NCI-H1092 (cell line): ENCODE results near the gene FRMD1.

ENCODE experiments used
- DNase-seq: peaks from one replicate; lab custom pipeline; 2025; lab: John Stamatoyannopoulos, UW

Gene FRMD1

GRCh38 chr6:168026925-168027324 lies 52.1 kb downstream of the FRMD1 start:
- no peak for DNase-seq

- DNase-seq: no peak
These were observed 52.9 kb downstream of the FRMD1 start for GRCh38 chr6:168025831-168026710.

GRCh38 chr6:168024951-168025510 lies 54.0 kb downstream of the FRMD1 start:
- no peak for DNase-seq

- DNase-seq: no peak
These were observed 56.3 kb downstream of the FRMD1 start for GRCh38 chr6:168022488-168023321.

DNA sequence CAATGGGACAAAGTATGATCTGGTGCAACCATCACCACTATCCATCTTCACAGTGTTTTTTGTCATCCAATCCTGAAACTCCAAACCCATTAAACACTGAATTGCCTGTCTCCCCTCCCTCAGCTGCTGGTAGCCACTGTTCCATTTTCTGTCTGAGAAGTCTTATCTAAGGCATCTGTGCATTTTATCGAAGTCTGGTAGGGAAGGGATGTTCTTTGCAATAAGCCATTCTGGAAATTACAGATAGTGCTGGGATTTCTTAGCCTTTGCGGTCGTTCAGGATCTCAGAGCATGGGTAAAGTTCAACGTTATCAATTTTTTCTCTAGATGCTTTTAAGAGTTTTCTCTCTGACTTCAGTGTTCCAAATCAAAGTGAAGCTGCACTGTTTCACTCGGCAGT lies 57.4 kb downstream of the FRMD1 start:
- DNase-seq: no peak

DNA sequence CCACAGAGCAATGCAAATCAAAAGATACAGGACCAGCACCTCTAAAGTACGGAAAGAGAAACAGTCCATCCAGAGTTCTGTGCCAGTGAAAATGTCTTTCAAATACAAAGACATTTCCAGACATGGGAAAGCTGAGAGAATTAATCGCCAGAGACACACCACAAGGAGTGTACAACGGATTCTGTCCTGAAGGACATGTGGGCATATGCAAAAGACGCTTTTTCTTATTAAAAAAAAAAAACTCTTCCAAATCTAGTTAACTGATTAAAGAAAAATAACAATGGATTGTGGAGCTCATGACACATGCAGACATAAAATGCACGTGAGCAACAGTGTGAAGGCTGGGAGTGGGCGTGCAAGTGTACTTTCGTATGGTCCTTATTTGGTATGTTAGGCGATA lies 58.8 kb downstream of the FRMD1 start:
- DNase-seq: no peak

DNA sequence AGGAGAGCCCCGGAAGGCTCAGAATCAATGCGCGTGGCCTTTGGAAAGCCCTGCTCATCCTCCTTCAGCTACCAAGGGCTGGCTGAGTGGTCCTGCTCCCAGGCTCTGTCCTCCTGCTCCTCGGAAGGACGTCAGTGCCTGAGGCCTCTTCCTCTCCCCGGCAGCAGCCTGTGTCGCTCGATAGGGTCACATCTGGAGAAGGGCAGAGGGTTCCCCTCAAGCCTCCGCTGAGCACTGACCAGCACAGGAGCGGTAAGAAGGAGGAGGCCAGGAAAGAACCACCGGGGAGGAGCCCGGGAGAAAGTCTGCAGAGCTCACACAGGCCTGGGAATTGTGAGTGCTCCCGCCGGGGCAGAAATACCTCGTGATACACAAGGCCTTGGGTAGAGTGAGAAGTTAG lies 60.3 kb downstream of the FRMD1 start:
- no peak for DNase-seq

GRCh38 chr6:168017629-168018028 lies 61.4 kb downstream of the FRMD1 start:
- DNase-seq: no peak

DNA sequence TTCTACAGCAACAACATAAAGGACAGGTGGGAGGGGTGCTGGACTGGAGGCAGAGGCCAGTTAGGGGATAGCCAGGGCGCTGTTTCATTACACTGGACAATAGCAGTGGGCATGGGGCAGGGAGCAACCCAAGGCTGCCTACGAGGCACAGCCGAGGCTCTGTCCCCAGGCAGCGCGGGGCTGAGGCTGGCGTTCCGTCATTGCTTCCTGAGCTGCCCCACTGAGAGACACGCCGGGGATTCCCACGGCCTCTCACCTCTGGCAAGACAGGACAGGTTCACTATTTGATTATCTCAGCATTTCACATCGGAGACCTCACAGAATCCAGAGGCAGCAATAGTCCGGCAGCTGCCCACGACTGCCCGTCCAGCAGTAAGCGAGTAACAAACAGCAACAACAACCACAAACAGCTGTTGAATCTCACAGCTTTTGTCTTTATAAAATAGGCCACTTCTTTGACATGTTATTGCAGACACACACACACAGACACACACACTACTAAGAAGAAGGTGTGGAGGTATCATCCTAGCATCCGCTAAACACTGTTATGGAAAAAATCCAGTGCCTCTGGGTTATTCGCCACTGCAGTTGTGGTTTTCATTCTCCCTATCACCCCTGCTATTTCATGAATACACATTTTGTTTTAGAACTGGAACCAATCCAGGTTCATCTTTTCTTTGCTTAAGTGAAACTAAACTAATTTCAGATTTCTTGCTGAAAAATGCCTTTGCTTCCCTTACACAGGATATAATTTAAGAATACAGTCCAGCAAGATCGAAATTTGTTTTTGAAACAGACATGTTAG lies 62.1 kb downstream of the FRMD1 start:
- no peak for DNase-seq

- DNase-seq: no peak
These were observed 62.8 kb downstream of the FRMD1 start for GRCh38 chr6:168016176-168016620.

GRCh38 chr6:168015482-168016175 lies 63.4 kb downstream of the FRMD1 start:
- no peak for DNase-seq

DNA sequence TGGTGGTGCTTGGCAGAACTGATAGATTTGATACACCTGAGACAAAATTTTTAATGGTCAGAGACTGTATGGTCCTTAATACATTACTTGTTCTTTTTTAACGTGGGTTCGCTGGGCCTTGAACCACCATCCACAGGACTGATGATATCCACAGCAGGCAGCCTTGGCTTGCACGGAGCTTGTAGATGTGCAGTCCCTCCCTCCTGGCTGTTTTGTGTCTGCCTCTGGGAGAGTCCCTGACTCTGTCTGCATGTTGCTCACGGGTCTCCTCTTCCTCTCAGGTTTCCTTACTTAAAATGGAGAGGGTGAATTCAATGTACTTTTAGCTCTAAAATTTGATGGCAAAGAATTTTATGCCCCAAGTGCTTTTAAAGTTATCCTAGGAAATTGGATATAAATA lies 64.0 kb downstream of the FRMD1 start:
- DNase-seq: no peak

DNA sequence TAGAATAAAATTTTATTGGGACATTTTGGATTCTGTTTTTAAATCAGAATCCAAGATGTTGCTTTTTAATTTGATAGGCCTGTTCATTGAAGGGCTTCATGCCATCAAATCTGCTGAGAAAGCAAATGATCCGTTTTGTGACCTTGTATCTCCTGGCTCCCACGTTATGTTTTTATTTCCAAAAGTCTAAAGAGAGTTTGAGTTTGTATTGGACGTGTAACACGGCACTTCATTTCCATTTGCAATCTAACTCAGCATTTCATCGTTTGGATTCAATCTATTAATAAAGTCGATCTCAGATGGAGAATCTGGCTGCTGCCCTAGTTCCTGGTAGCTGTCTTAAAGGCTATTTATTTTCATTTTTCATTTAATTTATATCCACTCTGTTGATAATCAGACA lies 64.6 kb downstream of the FRMD1 start:
- DNase-seq: no peak

DNA sequence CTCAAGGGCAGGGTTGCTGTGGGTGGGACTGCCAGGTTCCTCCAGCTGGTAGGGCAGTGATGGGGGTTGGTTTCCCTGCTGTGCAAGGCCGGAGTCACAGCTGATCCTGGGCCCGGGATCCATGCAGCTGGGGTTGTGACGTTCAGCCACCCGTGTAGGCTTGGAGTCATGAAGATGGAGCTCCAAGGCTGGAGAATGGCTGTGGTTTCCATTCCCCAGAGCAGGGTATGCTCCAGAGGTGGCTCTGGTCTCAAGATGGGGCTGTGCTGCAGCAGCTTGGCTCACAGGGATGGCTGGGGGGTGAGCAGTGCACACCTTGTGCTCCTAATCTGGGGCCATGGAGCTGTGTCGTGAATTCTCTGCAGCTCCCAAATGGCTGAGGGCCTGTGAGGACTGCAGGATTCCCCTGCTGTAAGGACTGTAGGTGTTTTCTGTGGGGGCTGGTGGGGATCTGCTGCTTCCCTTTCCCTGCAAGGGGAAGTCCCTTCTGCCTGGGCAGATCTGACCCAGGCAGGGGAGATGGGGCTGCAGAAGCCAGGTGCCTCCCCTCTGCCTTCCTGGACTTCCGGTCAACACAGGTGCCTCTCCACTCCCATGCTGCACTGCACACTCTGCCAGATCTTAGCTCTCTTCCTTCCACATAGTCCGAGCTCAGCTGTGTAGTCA lies 65.6 kb downstream of the FRMD1 start:
- DNase-seq: no peak

DNA sequence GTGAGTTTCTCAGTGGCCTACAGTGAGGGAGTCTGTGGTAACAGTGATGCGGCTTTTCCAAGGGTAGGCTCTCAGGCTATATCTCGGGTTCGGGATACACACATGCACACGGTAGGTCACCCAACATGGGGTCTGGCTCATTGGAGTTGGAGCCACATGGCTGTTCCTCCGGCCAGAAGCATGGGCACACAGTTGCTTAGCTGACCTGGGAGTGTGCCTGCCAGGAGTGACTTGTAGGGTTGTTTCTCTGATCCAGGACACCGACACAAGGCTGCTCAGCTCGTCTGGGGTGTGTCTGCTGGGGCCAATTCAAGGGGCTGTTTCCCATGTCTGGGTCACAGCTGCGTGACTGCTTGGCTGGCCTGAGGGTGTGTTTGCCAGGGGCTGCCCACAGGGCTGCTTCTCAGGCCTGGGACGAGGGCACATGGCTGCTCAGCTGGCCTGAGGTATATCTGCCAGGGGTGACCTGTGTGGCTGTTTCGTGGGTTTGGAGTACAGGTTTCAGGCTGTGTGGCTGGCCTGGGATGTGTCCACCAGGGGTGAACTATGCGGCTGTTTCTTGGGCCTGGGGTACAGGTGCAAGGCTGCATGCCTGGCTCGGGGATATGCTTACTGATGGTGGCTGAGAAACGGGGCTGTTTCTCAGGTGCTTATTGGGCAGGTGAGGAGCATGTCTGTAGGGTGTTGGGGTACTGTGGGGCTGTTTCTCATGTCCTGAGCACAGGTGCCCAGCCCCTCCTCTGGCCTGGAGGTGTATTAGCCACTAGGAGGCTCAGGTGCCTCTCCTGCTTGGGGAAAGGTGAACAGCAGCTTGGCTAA lies 66.4 kb downstream of the FRMD1 start:
- DNase-seq: no peak

DNA sequence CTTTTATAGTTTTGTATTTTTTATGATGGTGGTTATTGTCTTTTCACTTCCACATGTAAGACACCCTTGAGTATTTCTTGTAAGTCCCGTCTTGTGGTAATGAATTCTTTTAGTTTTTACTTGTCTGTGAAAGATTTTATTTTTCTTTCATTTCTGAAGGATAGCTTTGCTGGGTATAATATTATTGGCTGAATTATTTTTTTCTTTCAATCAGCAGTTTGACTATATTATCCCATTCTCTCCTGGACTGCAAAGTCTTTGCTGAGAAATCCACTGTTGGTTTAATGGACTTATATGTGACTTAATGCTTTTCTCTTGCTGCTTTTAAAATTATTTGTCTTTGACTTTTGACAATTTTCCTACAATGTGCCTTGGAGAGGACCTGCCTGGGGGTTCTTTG lies 67.7 kb downstream of the FRMD1 start:
- DNase-seq: no peak

DNA sequence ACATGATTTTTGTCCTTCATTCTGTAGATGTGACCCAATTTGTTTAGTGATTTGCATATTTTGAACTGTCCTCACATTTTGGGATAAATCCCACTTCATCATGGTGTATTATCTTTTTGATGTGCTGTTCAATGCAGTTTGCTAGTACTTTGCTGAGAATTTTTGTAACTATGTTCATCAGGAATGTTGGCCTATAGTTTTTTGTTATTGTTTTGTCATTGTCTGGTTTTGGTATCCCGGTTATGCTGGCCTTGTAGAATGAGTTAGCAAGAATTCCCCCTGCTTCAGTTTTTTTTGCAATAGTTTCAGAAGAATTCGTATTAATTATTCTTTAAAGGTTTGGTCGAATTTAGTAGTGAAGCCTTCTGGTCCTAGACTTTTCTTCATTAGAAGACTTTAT lies 69.7 kb downstream of the FRMD1 start:
- no peak for DNase-seq

DNA sequence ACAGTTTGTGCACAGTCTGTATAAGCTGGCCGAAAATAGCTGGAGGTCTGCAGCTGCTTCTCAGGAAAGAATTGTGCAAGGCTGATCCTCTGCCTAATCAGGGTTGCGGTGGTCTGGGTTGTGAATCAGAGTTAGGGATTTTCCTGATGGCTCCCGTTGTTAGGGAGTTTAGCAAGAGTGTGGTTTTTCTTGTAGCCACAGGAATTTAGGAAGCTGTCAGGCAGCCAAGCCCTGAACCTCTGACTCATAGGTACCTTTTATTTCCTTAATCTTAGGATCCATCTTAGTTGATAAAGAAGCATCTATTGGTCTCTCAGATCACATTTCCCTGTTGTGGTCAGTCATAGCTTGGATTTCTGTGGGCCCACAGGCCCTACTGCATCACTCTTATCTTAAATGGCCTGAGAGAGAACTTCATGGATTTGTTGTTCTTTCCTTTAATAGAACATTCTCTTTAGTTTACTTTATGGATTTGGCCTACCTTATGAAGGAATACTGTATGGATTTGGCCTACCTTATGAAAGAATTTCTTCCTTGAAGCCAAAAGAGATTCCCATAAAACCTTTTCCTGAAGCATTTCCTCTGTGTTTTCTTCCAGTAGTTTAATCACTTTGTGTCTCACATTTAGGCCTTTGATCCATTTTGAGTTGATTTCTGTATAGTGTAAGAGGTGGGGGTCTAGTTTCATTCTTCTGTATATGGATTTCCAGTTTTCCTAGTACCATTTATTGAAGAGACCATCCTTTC lies 71.2 kb downstream of the FRMD1 start:
- no peak for DNase-seq

DNA sequence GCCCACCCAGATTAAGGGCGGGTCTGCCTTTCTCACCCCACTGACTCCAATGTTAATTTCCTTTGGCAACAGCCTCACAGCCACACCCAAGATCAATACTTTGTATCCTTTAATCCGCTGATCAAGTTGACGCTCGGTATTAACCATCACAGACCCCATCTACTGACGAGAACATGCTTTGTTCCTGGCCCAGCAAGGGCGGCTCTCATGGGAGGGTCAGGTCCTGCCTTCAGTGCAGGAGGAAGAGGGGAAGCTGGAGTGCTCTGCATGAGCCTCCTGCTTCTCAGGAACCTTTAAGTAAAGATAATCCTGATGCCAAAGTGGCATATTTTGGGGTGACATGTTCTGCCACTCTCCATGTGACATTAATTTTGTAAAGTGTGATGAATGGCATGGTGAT lies 73.2 kb downstream of the FRMD1 start:
- no peak for DNase-seq
